Measurements from ENCODE around the gene TANK.

GRCh38 chr2:161163440-161163839 lies 3.2 kb downstream of the TANK start:
- TF ChIP-seq CTCF (IDR thresholded peaks at IDR 0.05; ENCODE audit: low read depth, low read length, missing input control) (no peak), TAF1 (conservative IDR thresholded peaks at IDR 0.05) (no peak), ATF3 (IDR thresholded peaks at IDR 0.05) (no peak), EGR1 (IDR thresholded peaks at IDR 0.05; ENCODE audit: low read depth in 2 of 2) (no peak), YY1 (IDR thresholded peaks at IDR 0.05) (no peak), RAD21 (IDR thresholded peaks at IDR 0.05) (no peak), SP1 (IDR thresholded peaks at IDR 0.05) (no peak), GABPA (IDR thresholded peaks at IDR 0.05 in 1 of 2, conservative IDR thresholded peaks at IDR 0.05 in 1 of 2) (no peak), JUND (IDR thresholded peaks at IDR 0.05) (no peak)
- TF ChIP-seq, protein P1, sequence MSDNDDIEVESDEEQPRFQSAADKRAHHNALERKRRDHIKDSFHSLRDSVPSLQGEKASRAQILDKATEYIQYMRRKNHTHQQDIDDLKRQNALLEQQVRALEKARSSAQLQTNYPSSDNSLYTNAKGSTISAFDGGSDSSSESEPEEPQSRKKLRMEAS (IDR thresholded peaks at IDR 0.05) = no peak
- TF ChIP-seq, protein P2, sequence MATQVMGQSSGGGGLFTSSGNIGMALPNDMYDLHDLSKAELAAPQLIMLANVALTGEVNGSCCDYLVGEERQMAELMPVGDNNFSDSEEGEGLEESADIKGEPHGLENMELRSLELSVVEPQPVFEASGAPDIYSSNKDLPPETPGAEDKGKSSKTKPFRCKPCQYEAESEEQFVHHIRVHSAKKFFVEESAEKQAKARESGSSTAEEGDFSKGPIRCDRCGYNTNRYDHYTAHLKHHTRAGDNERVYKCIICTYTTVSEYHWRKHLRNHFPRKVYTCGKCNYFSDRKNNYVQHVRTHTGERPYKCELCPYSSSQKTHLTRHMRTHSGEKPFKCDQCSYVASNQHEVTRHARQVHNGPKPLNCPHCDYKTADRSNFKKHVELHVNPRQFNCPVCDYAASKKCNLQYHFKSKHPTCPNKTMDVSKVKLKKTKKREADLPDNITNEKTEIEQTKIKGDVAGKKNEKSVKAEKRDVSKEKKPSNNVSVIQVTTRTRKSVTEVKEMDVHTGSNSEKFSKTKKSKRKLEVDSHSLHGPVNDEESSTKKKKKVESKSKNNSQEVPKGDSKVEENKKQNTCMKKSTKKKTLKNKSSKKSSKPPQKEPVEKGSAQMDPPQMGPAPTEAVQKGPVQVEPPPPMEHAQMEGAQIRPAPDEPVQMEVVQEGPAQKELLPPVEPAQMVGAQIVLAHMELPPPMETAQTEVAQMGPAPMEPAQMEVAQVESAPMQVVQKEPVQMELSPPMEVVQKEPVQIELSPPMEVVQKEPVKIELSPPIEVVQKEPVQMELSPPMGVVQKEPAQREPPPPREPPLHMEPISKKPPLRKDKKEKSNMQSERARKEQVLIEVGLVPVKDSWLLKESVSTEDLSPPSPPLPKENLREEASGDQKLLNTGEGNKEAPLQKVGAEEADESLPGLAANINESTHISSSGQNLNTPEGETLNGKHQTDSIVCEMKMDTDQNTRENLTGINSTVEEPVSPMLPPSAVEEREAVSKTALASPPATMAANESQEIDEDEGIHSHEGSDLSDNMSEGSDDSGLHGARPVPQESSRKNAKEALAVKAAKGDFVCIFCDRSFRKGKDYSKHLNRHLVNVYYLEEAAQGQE (IDR thresholded peaks at IDR 0.05) = no peak
- TF ChIP-seq, protein P3, sequence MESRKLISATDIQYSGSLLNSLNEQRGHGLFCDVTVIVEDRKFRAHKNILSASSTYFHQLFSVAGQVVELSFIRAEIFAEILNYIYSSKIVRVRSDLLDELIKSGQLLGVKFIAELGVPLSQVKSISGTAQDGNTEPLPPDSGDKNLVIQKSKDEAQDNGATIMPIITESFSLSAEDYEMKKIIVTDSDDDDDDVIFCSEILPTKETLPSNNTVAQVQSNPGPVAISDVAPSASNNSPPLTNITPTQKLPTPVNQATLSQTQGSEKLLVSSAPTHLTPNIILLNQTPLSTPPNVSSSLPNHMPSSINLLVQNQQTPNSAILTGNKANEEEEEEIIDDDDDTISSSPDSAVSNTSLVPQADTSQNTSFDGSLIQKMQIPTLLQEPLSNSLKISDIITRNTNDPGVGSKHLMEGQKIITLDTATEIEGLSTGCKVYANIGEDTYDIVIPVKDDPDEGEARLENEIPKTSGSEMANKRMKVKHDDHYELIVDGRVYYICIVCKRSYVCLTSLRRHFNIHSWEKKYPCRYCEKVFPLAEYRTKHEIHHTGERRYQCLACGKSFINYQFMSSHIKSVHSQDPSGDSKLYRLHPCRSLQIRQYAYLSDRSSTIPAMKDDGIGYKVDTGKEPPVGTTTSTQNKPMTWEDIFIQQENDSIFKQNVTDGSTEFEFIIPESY (IDR thresholded peaks at IDR 0.05) = no peak
